SK-N-MC (cell line): ENCODE data around the gene BCR.
"Not testable (repeated sequence)": the region's sequence is repeated elsewhere in the genome, so short reads cannot be mapped to it uniquely, and the experiment has no call there.

ENCODE experiments used
- DNase-seq: peaks from one replicate; pipeline ENCODE4 v3.0.0-alpha.2; 2011; ENCODE audit warnings: low read depth, low spot score
- H3K27ac ChIP-seq: fragments of 200-600 bp; sonication (generic); 2 replicates; pipeline ENCODE4 v1.5.1; 2016; ENCODE audit warnings: mixed run types
- H3K36me3 ChIP-seq: fragments of 200-600 bp; sonication (generic); 2 replicates; pipeline ENCODE4 v1.6.1; 2017; ENCODE audit warnings: antibody characterized with exemption, low read length, mixed read lengths; ENCODE audit not compliant: insufficient read depth
- H3K4me3 ChIP-seq: fragments of 200-600 bp; sonication (generic); 2 replicates; pipeline ENCODE4 v1.5.1; 2016
- H3K9ac ChIP-seq: fragments of 200-600 bp; sonication (generic); 2 replicates; pipeline ENCODE4 v1.8.0; 2017; ENCODE audit warnings: mixed run types, mixed read lengths; ENCODE audit not compliant: insufficient read length
- H3K9me3 ChIP-seq: fragments of 200-600 bp; sonication (generic); 2 replicates; pipeline ENCODE4 v1.6.1; 2017; ENCODE audit warnings: low read depth, mild to moderate bottlenecking, antibody characterized with exemption, low read length, moderate library complexity, mixed read lengths
- EZH2 ChIP-seq: fragments of 200-600 bp; sonication (generic); IDR thresholded peaks from one replicate; pipeline ENCODE4 v1.6.1; 2017; ENCODE audit warnings: antibody characterized with exemption
- FOXP2 ChIP-seq: optimal IDR thresholded peaks from 2 replicates; pipeline ENCODE3; 2011; ENCODE audit warnings: mild to moderate bottlenecking, moderate library complexity; ENCODE audit not compliant: insufficient read depth; ENCODE audit errors: extremely low read length, control extremely low read depth
- POLR2AphosphoS5 ChIP-seq: IDR thresholded peaks from 2 replicates; pipeline ENCODE4 v1.6.1; 2012; ENCODE audit warnings: mild to moderate bottlenecking, low read depth, low read length, borderline replicate concordance

Gene BCR

DNA sequence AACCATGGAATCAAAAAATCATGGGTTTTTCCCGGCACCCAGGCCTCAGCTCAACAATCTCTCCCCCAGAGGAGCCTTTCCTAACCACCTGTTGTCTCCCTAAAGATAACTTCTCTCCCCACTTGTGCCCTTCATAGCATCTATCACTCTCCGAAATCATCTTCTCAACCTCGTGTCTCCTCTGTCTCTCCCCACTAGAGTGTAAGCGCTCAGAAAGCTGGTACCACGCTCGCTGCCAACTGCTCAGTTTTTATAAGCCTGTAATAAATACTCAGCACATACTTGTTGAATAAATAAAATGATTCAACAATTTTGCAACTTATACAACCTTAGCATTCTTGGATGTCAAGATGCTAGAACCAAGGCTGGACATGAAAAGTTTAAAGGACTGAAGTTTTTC lies 185.2 kb downstream of the BCR start:
- Histone ChIP-seq H3K9ac (no peak overlapping the region), H3K9me3 (no peaks in the 10 kb centered on the region), H3K4me3 (no peak overlapping the region), H3K36me3 (no peaks in the 10 kb centered on the region), H3K27ac (no peak overlapping the region)
- no peak for TF ChIP-seq EZH2
- TF ChIP-seq POLR2AphosphoS5 = no peak
- no peak for TF ChIP-seq FOXP2
- DNase-seq = no peak

DNA sequence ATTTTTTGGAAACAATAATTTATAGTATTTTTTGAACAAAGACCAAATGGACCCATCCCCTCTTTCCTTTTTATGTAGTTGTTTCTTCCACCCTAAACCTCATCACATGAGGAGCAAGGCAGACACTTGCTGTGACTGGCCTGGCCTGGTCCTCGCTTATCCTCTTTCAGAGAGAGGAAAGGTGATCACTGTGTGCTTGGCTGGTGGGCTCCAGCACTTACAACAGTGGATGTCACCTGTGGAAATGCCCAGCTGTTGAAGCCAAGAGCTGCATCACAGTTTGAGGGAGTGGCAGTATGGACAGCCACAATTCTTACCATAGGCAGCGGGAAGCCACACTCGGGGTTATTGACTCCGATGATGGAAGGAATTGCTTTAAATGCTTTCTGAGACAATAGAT lies 185.7 kb downstream of the BCR start:
- Histone ChIP-seq H3K27ac (no peak overlapping the region), H3K9ac (no peak overlapping the region), H3K4me3 (no peak overlapping the region), H3K36me3 (no peaks in the 10 kb centered on the region), H3K9me3 (no peaks in the 10 kb centered on the region)
- no peak for DNase-seq
- TF ChIP-seq POLR2AphosphoS5 (no peak), FOXP2 (no peak), EZH2 (no peak)

DNA sequence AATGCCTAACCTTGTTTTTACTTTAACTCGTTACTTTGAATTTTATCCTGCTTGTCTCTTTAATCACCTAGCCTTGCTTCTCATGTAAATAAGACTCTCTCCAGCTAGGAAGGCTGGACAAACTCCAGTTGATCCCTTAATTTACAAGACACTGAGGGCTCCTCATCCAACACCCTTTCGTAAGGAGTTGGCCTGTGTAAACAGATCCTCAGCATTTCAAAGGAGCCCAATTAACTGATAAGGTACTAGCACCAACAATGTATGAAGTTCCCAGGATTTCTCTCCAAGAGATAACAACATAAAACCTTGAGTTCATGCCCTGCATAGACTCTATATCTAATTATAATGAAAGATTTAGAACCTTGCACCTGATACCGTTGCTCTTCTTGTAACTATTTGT lies 186.9 kb downstream of the BCR start:
- H3K36me3 ChIP-seq, H3K27ac ChIP-seq, H3K9ac ChIP-seq, DNase-seq, H3K9me3 ChIP-seq, H3K4me3 ChIP-seq: not testable (repeated sequence)
